ENCODE measurements around the gene MLXIPL.
"Not testable (repeated sequence)": the region's sequence is repeated elsewhere in the genome, so short reads cannot be mapped to it uniquely, and the experiment has no call there.

The MLXIPL gene

GRCh38 chr7:73646785-73647724 is 22.7 kb upstream of the MLXIPL start:
- no peak for DNase-seq (ENCODE audit: low spot score)

- no peak for DNase-seq (ENCODE audit: low spot score)
Observed at GRCh38 chr7:73645643-73646174, 21.4 kb upstream of the MLXIPL start.

- DNase-seq (ENCODE audit: low spot score) = no peak
Observed at GRCh38 chr7:73644688-73645286, 20.5 kb upstream of the MLXIPL start.

- no peak for DNase-seq (ENCODE audit: low spot score)
Observed at GRCh38 chr7:73642834-73643233, 18.5 kb upstream of the MLXIPL start.

GRCh38 chr7:73638911-73639310 is 14.6 kb upstream of the MLXIPL start:
- DNase-seq (ENCODE audit: low spot score) = no peak

GRCh38 chr7:73635428-73636200 is 11.3 kb upstream of the MLXIPL start:
- DNase-seq (ENCODE audit: low spot score) = no peak

GRCh38 chr7:73633844-73634243 is 9.5 kb upstream of the MLXIPL start:
- no peak for DNase-seq (ENCODE audit: low spot score)

GRCh38 chr7:73633323-73633722 is 9.0 kb upstream of the MLXIPL start:
- DNase-seq (ENCODE audit: low spot score) = no peak

- DNase-seq (ENCODE audit: low spot score) = no peak
Observed at GRCh38 chr7:73631558-73631957, 7.2 kb upstream of the MLXIPL start.

- no peak for DNase-seq (ENCODE audit: low spot score)
Observed at GRCh38 chr7:73628504-73628903, 4.2 kb upstream of the MLXIPL start.

- no peak for DNase-seq (ENCODE audit: low spot score)
Observed at GRCh38 chr7:73626814-73627213, 2.5 kb upstream of the MLXIPL start.

GRCh38 chr7:73625276-73625675 is 954 bp upstream of the MLXIPL start:
- no peak for DNase-seq (ENCODE audit: low spot score)

- DNase-seq (ENCODE audit: low spot score) = no peak
Observed at GRCh38 chr7:73624669-73625001, 313 bp upstream of the MLXIPL start.

- DNase-seq (ENCODE audit: low spot score) = peak; percentile 68
Observed at GRCh38 chr7:73622909-73623797, 1.2 kb downstream of the MLXIPL start.

GRCh38 chr7:73622527-73622908 is 1.8 kb downstream of the MLXIPL start:
- no peak for DNase-seq (ENCODE audit: low spot score)

GRCh38 chr7:73621168-73622063 is 2.9 kb downstream of the MLXIPL start:
- DNase-seq (ENCODE audit: low spot score) = no peak

- DNase-seq (ENCODE audit: low spot score) = not testable (repeated sequence)
Observed at GRCh38 chr7:73619394-73619793, 4.9 kb downstream of the MLXIPL start.

GRCh38 chr7:73618538-73618937 is 5.8 kb downstream of the MLXIPL start:
- no peak for DNase-seq (ENCODE audit: low spot score)

GRCh38 chr7:73617520-73617919 is 6.8 kb downstream of the MLXIPL start:
- DNase-seq (ENCODE audit: low spot score) = not testable (repeated sequence)

GRCh38 chr7:73615886-73616285 is 8.4 kb downstream of the MLXIPL start:
- DNase-seq (ENCODE audit: low spot score) = no peak

Data from SW480 (cell line).